IPS DF 4.7 (cell line): ENCODE results near the gene DPP10.
"Not testable (repeated sequence)": the region's sequence is repeated elsewhere in the genome, so short reads cannot be mapped to it uniquely, and the experiment has no call there.

Experiments
- DNase-seq: peaks from one replicate; pipeline ENCODE4 v3.0.0-alpha.2; 2013; ENCODE audit warnings: low spot score; ENCODE audit errors: extremely low read depth

Gene DPP10

GRCh38 chr2:114937366-114937930 lies 495.0 kb downstream of the DPP10 start:
- DNase-seq: no peak

GRCh38 chr2:114940785-114941458 lies 498.5 kb downstream of the DPP10 start:
- DNase-seq: no peak

- no peak for DNase-seq
These were observed 506.9 kb downstream of the DPP10 start for GRCh38 chr2:114949228-114949804.

- no peak for DNase-seq
These were observed 517.9 kb downstream of the DPP10 start for GRCh38 chr2:114960389-114960788.

- no peak for DNase-seq
These were observed 520.1 kb downstream of the DPP10 start for GRCh38 chr2:114962532-114962931.

- DNase-seq: no peak
These were observed 526.4 kb downstream of the DPP10 start for GRCh38 chr2:114968748-114969400.

- not testable (repeated sequence) for DNase-seq
These were observed 561.9 kb downstream of the DPP10 start for GRCh38 chr2:115004321-115004720.

- DNase-seq: no peak
These were observed 569.3 kb downstream of the DPP10 start for GRCh38 chr2:115011721-115012120.

GRCh38 chr2:115022013-115022412 lies 579.6 kb downstream of the DPP10 start:
- not testable (repeated sequence) for DNase-seq

GRCh38 chr2:115034801-115035200 lies 592.4 kb downstream of the DPP10 start:
- no peak for DNase-seq

- DNase-seq: no peak
These were observed 594.4 kb downstream of the DPP10 start for GRCh38 chr2:115036818-115037217.

GRCh38 chr2:115057473-115057872 lies 615.0 kb downstream of the DPP10 start:
- no peak for DNase-seq

GRCh38 chr2:115070002-115070401 lies 627.6 kb downstream of the DPP10 start:
- no peak for DNase-seq

GRCh38 chr2:115071534-115071933 lies 629.1 kb downstream of the DPP10 start:
- no peak for DNase-seq

GRCh38 chr2:115075800-115076199 lies 633.4 kb downstream of the DPP10 start:
- DNase-seq: no peak

- DNase-seq: no peak
These were observed 635.2 kb downstream of the DPP10 start for GRCh38 chr2:115077626-115078025.

- no peak for DNase-seq
These were observed 640.8 kb downstream of the DPP10 start for GRCh38 chr2:115083225-115083624.

GRCh38 chr2:115083711-115084110 lies 641.3 kb downstream of the DPP10 start:
- DNase-seq: no peak

- DNase-seq: no peak
These were observed 642.0 kb downstream of the DPP10 start for GRCh38 chr2:115084446-115084845.

GRCh38 chr2:115086051-115086620 lies 643.7 kb downstream of the DPP10 start:
- DNase-seq: not testable (repeated sequence)

- no peak for DNase-seq
These were observed 652.0 kb downstream of the DPP10 start for GRCh38 chr2:115094441-115094840.

GRCh38 chr2:115105966-115106365 lies 663.5 kb downstream of the DPP10 start:
- DNase-seq: no peak
